Left lobe of liver (tissue), 2 donors: ENCODE results near the gene PPP1R37. TPM values are rescaled to one million over a fixed set of nuclear protein-coding genes. Genes with fewer than 3 reads are reported as not detected.

Experiments used
- ATAC-seq: fragments of 200-7000 bp; cut with Tn5 transposase; one replicate; pipeline ENCODE4 v1.9.1; 2020; ENCODE audit warnings: mild to moderate bottlenecking, moderate library complexity
- DNase-seq: peaks from one replicate; pipeline ENCODE4 v3.0.0-alpha.2; 2020; ENCODE audit warnings: low spot score
- total RNA-seq: library from RNA; stranded (reverse); gene quantifications from one replicate; pipeline ENCODE4 v1.2.1, GENCODE V29; 2021
- donor health status: DM: no; HTN: no; CAD: no; lungs with moderate emphysema.
- donor health status: DM: no; HTN: yes; CAD: no.

The PPP1R37 gene
- 11.3 TPM for total RNA-seq

DNA sequence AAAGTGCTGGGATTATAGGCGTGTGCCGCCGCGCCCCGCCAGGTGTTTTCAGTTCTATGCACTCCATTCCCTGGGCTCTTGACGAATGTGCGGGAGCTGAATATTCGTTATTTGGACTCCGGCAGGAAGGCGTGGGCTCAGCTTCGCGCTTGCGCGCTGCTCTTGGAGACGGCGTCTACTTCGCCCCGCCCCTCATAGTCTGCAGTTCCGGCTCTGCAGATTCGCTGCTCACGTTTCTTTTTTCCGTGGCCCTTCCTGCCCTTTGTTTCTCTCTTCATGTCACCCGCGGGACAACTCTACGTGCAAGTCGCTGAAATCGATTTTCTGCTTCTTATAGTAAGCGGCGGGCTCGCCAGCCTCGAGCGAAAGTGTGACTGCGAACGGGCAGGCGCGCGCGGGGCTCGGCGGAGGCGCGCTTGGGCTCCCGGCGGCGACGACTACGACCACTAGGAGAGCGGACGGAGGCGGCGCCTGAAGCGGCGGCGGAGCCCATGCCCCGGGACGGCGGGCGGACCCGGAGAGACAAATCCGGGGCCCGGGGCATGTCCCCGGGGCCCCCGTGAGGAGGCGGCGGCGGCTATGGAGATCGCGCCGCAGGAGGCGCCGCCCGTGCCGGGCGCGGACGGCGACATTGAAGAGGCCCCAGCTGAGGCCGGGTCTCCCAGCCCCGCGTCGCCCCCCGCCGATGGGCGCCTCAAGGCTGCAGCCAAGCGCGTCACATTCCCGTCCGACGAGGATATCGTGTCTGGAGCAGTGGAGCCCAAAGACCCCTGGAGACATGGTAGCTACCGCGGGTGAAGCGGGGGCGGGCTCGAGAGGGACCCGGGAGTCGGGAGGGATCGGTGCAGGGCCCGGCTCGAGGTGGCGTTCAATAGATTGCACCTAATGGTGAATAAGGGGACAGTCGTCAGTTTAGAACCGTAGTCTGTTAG, at the start of gene PPP1R37:
PPP1R37 (plus strand) TSS at position 433 of the 932 bp plus-strand sequence; CDS start at position 580, 147 bp downstream.
- ATAC-seq (peak; percentile 77), DNase-seq (peak; percentile 94)

DNA sequence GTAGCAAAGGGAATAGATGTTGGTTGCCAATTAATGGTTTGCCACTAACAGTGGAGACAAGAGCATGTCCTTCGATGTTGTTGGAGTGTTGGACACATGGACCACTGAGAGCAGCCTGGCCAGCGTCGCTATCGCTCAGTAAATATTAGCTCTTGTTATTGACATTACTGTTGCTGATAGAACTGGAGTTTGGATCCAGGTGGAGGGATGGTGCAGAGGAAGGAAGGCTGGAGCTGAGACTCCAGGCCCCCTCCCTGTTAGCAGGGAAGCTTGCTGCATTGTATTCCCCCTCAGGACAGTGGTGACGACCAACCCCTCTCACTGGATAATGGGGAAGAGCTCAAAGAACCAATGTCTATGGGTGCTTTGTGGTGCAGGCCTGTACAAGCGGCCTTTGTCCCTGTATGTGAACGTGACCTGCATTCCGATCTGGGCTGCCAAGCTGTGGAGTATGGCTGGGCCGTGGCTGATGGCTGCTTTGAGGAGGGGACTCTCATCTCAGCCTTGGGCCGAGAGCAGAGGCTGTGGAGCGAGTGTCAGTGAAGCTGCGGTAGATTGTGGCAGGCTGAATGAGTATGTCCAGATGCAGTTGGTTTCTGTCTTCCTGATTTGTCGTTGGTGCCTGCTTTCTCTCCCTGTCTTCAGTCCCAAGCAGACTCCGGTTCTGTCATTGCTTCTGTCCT, 47.2 kb upstream of the PPP1R37 start:
- DNase-seq, result peak; percentile 85
- ATAC-seq, result peak; percentile 79

DNA sequence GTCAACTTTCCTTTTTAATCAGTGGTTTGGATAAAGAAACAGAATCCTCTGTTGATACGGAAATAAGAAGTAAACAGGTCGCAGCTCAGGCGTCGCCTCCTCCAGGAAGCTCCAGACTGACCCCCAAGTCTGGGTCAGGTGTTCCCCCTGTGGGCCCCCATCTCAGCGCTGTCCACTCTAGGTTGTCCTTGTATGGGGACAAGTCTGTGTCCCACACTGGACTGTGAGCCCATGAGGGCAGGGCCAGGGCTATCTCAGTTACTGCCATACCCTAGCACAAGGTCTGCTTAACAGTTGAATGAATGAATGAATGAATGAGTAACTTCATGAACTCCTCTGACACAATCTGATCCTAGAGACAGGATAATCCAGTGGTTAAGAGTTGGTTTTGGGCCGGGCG, 46.6 kb upstream of the PPP1R37 start:
- ATAC-seq, result no peak
- DNase-seq, result no peak

GRCh38 chr19:45047188-45047797, 45.7 kb upstream of the PPP1R37 start:
- ATAC-seq, result no peak
- DNase-seq, result no peak

DNA sequence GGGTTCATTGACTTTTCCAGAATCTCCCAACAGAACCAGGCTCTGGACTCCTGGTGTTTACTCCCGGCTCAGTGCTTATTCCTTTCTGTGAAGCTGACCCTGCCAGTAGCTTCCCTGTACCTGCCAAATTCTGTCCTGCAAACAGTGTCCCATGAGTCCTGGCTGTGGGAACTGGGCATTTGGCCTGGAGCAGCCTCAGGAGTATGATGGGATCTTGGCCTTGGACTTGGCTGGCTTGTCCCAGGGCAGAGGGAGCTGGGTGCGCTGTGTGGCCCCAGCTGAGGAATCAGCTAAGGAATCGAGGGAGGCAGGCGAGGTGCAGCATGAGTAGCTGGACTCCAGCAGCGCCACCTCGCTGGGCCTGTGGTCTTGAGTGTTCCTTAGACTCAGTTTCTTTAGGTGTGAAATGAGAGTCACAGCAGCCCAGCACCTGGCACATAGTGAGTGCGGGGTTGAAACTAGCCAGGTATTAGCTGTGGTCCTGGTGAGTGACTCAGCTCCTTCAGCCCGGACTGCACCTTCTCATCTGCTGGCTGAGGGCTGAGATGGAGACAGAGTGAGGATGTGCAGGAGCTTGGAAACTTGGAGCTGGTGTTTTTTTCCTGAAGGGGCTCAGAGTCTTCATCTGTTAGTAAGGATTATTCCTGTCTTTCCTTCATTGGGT, 43.8 kb upstream of the PPP1R37 start:
- peak; percentile 77 for ATAC-seq
- peak; percentile 91 for DNase-seq

DNA sequence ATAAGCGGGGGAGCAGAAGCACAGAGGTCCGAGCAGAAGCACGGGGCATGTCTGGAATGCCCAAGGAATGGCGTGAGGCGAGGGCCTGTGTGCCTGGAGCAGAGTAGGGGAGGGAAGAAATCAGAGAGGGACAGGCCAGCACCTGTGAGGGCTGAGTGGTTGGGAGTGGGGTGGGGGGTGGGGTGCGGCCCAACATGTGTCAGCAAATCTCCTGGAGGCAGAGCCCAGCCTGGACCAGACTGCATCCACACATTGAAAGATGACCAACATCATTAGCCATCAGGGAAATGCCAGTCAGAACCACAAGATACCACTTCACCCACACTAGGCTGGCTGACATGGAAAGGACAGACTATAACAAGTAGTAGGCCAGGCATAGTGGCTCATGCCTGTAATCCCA, 42.9 kb upstream of the PPP1R37 start:
- ATAC-seq, result no peak
- DNase-seq, result no peak

GRCh38 chr19:45051929-45052579, 40.9 kb upstream of the PPP1R37 start:
- DNase-seq (no peak), ATAC-seq (no peak)

DNA sequence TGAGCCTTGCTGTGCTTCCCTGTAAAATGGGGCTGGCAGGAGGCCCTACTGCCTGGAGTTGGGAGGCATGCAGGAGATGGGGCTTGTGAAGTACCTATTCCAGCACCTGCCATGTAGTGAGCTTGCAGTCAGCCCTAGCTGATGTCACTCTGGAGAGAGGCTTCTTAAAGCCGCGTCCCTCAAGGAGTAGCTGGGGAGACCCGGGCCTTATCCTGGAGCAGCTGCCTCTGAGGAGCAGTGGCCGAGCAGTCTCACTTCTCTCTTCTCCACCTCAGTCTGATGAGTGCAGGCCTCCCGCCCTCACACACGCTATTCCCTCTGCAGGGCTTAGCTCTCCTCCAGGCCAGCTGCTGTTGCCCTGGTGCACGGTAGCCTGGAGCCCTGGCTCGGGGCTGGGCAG, 36.1 kb upstream of the PPP1R37 start:
- DNase-seq, result no peak
- no peak for ATAC-seq

DNA sequence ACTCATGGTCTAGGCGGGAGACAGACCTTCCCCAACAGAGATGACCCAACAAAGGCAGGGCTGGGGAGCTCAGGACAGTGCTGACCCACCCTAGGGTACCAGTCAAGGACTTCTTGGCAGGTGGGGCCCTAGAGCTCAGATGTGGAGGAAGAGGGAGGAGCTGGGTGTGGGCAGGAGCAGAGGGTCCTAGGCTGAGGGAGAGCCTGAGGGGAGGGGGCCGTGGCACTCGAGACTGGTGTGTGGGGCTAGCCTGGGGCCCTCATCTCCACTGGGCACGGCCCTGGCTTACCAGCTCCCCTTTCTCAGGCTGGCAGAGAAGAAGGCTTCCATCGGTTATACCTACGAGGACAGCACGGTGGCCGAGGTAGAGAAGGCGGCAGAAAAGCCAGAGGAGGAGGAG, 35.5 kb upstream of the PPP1R37 start:
- no peak for ATAC-seq
- no peak for DNase-seq

DNA sequence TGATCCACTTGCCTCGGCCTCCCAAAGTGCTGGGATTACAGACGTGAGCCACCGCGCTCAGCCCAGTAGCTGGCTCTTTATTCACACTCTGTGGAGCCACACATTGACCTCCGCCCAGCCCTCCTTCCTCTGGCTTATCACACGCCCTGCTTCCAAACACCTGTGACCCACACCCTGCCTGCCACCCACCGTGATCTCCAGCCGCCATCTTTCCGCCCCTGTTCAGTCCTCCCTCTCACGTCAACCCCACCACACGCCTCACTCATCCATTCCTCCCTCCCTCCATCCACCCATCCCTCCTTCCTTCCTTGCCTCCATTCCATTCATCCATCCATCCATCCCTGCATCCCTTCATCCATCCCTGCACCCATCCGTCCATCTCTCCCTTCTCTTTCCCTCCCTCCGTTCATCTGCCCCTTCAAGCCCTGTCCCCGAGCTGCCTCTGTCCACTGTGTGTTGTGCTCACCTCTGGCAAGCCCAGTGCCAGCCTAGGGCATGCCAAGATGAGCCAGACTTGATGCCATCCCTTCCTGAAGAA, 34.3 kb upstream of the PPP1R37 start:
- DNase-seq (no peak), ATAC-seq (peak; percentile 4)

DNA sequence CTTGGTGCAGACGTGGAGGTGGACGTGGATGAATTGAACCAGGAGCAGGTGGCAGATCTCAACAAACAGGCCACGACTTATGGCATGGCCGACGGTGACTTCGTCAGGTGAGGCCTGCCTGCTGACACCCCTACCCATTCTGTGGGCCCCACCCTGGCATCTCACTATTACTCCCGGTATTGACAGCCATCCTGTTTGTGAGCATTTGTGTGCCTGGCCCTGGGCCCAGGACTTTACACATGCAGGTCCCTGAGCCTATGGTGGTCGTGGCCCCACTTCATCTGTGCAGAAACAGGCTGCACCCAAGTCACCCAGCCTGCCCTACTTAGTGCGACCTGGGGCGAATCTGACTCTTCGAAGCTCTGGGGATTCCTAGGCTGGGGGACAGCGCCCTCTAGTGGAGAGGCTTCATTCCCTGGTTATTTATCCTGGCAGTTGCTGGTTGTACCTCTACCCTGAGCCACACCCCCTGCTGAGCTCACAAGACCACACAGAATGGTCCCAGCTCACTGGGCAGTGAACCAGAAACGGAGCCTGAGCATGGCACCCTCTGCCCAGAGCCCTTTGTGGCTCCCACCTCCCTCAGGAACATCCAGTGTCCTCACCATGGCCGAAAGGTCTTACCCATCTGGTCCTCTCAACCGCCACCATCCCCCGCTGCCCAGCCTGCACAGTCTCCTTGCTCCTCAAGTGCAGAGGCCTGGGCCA, 33.6 kb upstream of the PPP1R37 start:
- DNase-seq (peak; percentile 81), ATAC-seq (peak; percentile 92)

- no peak for DNase-seq
- ATAC-seq, result no peak
Observed at GRCh38 chr19:45061965-45062364, 31.0 kb upstream of the PPP1R37 start.

DNA sequence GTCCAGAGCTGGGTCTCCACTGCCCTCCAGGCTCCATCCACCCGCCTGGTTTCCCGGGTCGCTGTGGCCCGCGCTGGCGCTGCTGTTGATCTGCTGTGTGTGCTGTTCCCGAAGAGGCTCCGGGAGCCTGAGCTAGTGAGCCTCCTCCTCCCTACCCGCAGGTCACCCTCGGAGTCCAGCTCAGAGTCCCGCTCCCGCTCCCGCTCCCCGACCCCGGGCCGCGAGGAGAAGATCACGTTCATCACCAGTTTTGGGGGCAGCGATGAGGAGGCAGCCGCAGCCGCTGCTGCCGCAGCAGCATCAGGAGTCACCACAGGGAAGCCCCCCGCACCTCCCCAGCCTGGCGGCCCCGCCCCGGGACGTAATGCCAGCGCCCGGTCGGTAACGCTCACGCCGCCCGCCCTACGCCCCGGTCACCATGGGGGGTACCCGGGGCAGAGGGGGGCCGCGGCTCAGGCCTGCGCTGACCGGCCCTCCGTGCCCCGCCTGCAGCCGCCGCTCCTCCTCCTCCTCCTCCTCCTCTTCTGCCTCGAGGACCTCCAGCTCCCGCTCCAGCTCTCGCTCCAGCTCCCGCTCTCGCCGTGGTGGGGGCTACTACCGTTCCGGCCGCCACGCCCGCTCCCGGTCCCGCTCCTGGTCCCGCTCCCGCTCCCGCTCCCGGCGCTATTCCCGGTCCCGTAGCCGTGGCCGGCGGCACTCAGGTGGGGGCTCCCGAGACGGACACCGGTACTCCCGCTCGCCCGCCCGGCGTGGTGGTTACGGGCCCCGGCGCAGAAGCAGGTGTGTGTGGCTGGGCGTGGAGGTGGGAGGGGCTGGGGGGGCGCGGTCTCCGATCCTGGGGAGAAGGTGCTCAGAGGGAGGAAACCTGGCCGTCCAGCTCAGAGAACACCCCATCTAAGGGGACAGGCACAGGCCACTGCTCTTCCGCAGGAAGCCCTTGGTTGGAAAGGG, 28.9 kb upstream of the PPP1R37 start:
- no peak for DNase-seq
- no peak for ATAC-seq

DNA sequence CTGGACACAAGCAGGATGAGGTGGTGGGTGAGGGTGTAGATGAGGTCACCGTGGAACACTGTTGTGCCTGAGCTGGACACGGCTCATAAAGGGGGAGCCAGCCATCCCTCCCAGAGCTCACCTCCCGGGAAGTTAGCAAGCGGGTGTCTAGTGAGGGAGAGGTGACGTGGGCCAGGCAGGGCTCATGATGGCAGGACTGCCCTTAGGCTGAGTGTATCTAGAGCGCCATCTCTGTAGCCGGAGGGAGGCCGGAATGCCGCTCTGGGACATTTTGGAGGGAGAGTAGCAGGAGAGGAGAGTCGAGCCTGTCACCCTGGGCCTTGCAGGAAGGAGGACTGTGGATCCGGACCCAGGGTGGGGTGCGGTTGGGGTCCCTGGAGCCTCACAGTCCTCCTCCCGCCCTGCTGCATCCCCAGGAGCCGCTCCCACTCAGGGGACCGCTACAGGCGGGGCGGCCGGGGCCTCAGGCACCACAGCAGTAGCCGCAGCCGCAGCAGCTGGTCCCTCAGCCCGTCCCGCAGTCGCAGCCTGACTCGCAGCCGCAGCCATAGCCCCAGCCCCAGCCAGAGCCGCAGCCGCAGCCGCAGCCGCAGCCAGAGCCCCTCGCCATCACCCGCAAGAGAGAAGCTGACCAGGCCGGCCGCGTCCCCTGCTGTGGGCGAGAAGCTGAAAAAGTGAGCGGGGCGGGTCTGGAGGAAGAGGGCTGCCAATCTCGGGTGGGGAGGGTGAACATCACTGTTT, 25.9 kb upstream of the PPP1R37 start:
- ATAC-seq (no peak), DNase-seq (no peak)

DNA sequence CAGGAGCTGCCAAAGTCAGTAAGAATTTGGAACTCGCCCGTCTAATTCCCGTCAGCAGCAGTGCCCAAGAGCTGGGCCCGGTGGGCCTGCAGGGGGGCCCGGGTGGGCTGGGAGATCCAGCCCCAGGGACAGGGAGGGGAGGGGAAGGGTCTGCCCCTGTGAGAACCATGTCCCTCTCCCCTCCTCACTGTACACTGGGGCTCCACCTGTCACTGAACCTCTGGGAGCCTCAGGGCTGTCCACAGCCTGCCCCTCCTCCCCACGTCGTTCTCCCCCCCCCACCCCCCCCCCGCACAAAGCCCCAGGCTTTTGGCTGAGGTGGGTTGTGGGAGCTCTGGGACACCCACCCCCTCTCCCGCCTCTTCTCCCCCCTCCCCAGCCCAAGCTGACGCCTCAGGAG, 24.9 kb upstream of the PPP1R37 start:
- no peak for ATAC-seq
- DNase-seq, result no peak

DNA sequence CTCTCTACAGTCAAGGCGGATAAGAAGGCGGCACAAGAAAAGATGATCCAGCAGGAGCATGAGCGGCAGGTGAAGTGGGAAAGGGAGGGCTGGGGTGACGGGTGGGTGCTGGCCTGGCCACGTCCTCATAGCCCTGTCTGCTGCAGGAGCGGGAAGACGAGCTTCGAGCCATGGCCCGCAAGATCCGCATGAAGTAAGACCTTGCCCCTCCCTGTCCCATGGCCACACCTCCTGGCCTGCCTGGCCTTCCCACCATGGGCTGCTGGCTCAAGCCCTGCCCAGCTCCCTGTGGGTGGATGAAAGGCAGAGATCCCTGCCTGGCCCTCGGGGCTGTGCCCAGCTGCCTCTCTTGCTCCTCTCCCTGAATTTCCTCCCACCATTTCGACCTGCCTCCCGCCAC, 23.9 kb upstream of the PPP1R37 start:
- no peak for DNase-seq
- ATAC-seq, result peak; percentile 59

GRCh38 chr19:45070214-45070613, 22.8 kb upstream of the PPP1R37 start:
- ATAC-seq (no peak), DNase-seq (no peak)
